HL-60 (cell line): Measurements from ENCODE around the gene ELOVL6.

Experiments
- GABPA ChIP-seq: IDR thresholded peaks from 2 replicates; pipeline ENCODE4 v1.6.1; 2012; ENCODE audit warnings: low read depth
- POLR2AphosphoS5 ChIP-seq: IDR thresholded peaks from 2 replicates; pipeline ENCODE4 v1.6.1; 2012; ENCODE audit warnings: low read depth
- TF ChIP-seq, protein P1 (sequence below): IDR thresholded peaks from one replicate; pipeline ENCODE4 v1.5.1; 2011; ENCODE audit warnings: low read length, control low read depth, inconsistent platforms; ENCODE audit not compliant: insufficient read depth
- TF ChIP-seq, protein P2 (sequence below): IDR thresholded peaks from 2 replicates; pipeline ENCODE4 v1.6.1; 2012; ENCODE audit warnings: low read depth; ENCODE audit not compliant: insufficient replicate concordance

DNA sequence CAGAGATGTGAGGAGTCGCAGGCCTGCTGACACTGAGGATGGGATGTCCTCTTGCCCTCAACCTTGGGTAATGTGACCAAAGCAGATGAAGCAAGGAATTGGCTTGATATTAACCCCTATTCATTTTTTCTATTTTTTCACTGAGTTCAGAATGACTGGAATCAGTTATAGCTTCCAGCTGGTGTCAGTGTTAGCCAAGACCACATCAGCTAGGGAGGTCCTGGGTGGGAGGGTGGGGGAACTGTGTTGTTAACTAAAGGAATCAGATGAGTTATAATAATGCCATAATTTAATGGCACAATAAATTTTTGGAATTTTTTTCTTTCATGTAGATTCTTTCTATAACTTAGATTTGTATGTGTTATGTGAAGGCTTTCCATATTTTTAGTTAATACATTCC, 193.9 kb downstream of the ELOVL6 start:
- TF ChIP-seq POLR2AphosphoS5 = no peak
- TF ChIP-seq, protein P1, sequence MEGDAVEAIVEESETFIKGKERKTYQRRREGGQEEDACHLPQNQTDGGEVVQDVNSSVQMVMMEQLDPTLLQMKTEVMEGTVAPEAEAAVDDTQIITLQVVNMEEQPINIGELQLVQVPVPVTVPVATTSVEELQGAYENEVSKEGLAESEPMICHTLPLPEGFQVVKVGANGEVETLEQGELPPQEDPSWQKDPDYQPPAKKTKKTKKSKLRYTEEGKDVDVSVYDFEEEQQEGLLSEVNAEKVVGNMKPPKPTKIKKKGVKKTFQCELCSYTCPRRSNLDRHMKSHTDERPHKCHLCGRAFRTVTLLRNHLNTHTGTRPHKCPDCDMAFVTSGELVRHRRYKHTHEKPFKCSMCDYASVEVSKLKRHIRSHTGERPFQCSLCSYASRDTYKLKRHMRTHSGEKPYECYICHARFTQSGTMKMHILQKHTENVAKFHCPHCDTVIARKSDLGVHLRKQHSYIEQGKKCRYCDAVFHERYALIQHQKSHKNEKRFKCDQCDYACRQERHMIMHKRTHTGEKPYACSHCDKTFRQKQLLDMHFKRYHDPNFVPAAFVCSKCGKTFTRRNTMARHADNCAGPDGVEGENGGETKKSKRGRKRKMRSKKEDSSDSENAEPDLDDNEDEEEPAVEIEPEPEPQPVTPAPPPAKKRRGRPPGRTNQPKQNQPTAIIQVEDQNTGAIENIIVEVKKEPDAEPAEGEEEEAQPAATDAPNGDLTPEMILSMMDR = no peak
- TF ChIP-seq, protein P2, sequence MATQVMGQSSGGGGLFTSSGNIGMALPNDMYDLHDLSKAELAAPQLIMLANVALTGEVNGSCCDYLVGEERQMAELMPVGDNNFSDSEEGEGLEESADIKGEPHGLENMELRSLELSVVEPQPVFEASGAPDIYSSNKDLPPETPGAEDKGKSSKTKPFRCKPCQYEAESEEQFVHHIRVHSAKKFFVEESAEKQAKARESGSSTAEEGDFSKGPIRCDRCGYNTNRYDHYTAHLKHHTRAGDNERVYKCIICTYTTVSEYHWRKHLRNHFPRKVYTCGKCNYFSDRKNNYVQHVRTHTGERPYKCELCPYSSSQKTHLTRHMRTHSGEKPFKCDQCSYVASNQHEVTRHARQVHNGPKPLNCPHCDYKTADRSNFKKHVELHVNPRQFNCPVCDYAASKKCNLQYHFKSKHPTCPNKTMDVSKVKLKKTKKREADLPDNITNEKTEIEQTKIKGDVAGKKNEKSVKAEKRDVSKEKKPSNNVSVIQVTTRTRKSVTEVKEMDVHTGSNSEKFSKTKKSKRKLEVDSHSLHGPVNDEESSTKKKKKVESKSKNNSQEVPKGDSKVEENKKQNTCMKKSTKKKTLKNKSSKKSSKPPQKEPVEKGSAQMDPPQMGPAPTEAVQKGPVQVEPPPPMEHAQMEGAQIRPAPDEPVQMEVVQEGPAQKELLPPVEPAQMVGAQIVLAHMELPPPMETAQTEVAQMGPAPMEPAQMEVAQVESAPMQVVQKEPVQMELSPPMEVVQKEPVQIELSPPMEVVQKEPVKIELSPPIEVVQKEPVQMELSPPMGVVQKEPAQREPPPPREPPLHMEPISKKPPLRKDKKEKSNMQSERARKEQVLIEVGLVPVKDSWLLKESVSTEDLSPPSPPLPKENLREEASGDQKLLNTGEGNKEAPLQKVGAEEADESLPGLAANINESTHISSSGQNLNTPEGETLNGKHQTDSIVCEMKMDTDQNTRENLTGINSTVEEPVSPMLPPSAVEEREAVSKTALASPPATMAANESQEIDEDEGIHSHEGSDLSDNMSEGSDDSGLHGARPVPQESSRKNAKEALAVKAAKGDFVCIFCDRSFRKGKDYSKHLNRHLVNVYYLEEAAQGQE = no peak
- TF ChIP-seq GABPA = no peak
